LoVo (cell line): ENCODE data around the gene TMEM26.

Experiments used
- DNase-seq: peaks from one replicate; pipeline ENCODE4 v3.0.0-alpha.2; 2016; ENCODE audit warnings: low spot score

The TMEM26 gene

GRCh38 chr10:61452655-61453641 lies at the start of gene TMEM26:
TMEM26 (minus strand) TSS chr10:61453381; CDS start chr10:61453081, 300 bp downstream.
- no peak for DNase-seq

- DNase-seq, result no peak
These were observed 47.3 kb upstream of the TMEM26 start for GRCh38 chr10:61500460-61500859.

GRCh38 chr10:61492364-61492995 lies 39.3 kb upstream of the TMEM26 start:
- no peak for DNase-seq

- no peak for DNase-seq
These were observed 34.3 kb upstream of the TMEM26 start for GRCh38 chr10:61487506-61487905.

- no peak for DNase-seq
These were observed 33.7 kb upstream of the TMEM26 start for GRCh38 chr10:61486738-61487396.

- no peak for DNase-seq
These were observed 33.1 kb upstream of the TMEM26 start for GRCh38 chr10:61486251-61486650.

GRCh38 chr10:61481597-61481996 lies 28.4 kb upstream of the TMEM26 start:
- no peak for DNase-seq

GRCh38 chr10:61480208-61480607 lies 27.0 kb upstream of the TMEM26 start:
- no peak for DNase-seq

GRCh38 chr10:61478621-61479312 lies 25.6 kb upstream of the TMEM26 start:
- no peak for DNase-seq

- no peak for DNase-seq
These were observed 24.3 kb upstream of the TMEM26 start for GRCh38 chr10:61477451-61477850.

GRCh38 chr10:61476529-61476928 lies 23.3 kb upstream of the TMEM26 start:
- no peak for DNase-seq

- DNase-seq, result no peak
These were observed 22.3 kb upstream of the TMEM26 start for GRCh38 chr10:61475449-61475873.

GRCh38 chr10:61472090-61472674 lies 19.0 kb upstream of the TMEM26 start:
- DNase-seq, result no peak

- DNase-seq, result no peak
These were observed 18.3 kb upstream of the TMEM26 start for GRCh38 chr10:61471491-61471890.

- DNase-seq, result no peak
These were observed 17.6 kb upstream of the TMEM26 start for GRCh38 chr10:61470740-61471139.

GRCh38 chr10:61465901-61466632 lies 12.9 kb upstream of the TMEM26 start:
- no peak for DNase-seq

- DNase-seq, result no peak
These were observed 12.0 kb upstream of the TMEM26 start for GRCh38 chr10:61465171-61465496.

GRCh38 chr10:61464461-61465170 lies 11.4 kb upstream of the TMEM26 start:
- no peak for DNase-seq

- no peak for DNase-seq
These were observed 10.1 kb upstream of the TMEM26 start for GRCh38 chr10:61463035-61463909.
